ENCODE measurements around the gene PTPRE.
A peak's percentile ranks its signal among the peaks of the same experiment; 100 is the strongest.

The PTPRE gene

GRCh38 chr10:127908106-127908958 is 1.4 kb downstream of the PTPRE start:
- DNase-seq, result no peak

DNA sequence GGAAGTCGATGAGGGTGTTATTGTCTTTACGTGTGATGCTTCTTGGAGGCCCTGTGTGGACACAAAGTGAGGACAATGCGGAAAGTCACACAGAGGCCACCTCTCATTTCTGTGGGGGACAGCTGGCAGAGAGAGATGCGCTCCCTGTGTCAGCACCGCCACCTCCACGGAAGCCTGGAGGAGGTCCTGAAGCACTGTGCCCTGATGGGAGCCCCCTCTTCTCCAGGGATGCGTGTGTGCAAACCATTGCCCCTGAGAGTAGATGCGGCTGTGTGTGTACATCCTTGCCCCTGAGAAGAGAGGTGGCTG is 2.0 kb downstream of the PTPRE start:
- DNase-seq, result no peak

DNA sequence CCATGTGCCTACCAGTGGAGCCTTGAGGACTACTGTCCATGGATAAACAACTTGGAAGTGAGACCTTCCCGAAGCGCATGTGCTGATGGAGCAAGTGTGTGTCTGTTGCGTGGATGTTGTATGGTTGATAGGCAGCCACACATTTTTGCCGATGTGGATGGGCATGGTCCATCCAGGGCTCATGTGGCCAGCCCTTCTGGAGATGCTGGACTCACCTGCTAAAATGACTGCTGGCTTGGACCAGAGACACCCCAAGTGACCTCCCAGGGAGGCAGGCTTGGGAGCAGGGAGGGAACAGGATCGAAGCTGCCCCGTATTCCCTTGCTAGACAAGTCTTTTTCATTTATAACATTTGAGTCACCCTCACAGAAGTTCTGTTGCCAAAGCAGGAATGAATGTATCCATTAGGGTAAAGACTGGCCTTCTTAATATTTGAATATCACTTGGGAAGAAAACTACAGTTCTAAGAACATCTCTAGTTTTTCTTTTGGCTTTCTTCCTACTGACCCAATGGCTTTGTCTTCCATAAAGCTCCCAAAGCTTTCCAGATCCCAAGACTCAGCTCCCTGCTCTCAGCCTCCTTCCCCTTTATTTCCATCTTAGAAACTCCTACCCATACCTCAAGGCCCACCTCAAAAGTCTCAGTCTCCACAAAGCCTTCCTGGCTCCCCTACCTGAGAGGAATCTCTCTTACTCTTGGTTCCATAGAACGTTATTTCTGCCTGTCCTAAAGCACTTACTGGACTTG is 3.0 kb downstream of the PTPRE start:
- no peak for DNase-seq

DNA sequence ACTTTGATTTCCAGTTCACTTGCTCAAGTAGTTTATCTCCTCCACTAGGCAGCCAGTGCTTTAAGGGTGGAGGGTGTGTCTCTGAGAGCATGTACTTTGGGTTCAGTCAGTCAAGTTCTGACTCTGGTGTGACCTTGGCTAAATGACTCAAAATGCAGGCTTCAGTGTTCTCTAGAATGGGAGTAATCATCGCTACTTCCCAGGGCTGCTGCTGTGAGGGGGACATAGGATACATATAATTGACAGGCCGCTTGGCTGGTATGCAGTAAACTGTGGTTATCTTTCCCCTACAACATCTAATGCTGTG is 3.5 kb downstream of the PTPRE start:
- no peak for DNase-seq

- no peak for DNase-seq
Measured at GRCh38 chr10:127911218-127911866, 4.4 kb downstream of the PTPRE start.

DNA sequence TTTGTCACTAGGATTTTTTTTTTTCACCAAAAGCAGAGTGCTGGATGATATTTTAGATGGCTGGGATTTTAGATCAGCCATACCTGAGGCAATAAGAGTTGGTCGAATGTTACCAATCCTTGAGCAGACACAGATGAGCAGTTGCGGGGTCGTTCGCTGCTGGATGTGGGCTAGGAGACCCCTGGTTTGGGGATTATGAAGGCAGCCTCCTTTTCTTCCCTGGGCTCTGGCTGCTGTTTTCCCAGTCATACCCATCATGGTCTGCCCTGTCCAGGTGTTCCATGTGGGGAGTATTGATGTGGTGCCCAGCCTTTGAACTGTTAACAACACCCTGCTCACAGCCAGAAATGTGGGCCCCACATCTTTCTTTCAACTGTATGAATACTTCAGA is 5.0 kb downstream of the PTPRE start:
- DNase-seq, result no peak

- no peak for DNase-seq
Measured at GRCh38 chr10:127912607-127913367, 5.9 kb downstream of the PTPRE start.

- DNase-seq, result no peak
Measured at GRCh38 chr10:127913368-127913759, 6.5 kb downstream of the PTPRE start.

DNA sequence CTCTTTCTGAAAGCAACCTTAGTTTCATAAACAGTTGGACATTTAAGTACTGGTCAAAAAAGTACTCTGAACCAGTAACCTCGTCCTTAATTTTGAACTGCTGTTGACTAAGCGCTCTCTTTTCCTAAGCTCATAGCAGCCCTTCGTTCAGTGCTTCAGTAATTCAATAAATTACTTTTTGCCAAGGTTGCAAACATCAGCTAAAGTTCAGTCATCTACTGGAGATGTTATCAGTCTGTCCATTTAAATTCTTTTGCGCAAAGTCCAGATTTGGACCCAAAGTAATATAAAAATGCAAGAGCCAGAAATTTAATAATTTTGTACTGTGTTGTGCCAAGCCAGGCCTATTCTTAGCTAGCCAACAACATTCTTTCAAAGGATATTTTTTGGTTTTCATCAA is 8.4 kb downstream of the PTPRE start:
- DNase-seq, result no peak

DNA sequence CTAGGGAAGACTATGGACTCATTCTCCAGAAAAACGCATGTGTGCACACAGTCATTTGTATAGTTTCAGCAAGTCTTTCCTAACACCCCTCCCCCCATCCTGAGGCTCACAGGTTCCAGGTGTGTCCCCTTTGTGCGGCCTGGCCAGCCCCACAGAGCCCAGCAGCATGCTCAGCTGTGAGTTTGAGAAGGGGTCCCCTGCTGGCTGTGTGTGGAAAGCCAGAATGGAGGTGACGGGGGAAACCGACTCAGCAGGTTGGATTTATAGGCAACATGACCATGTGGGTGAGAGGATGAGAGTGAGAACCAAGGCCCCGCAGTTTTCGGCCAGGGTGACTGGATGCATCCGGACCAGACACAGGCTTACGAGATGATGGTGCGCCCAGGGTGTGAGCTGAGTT is 9.9 kb downstream of the PTPRE start:
- no peak for DNase-seq

DNA sequence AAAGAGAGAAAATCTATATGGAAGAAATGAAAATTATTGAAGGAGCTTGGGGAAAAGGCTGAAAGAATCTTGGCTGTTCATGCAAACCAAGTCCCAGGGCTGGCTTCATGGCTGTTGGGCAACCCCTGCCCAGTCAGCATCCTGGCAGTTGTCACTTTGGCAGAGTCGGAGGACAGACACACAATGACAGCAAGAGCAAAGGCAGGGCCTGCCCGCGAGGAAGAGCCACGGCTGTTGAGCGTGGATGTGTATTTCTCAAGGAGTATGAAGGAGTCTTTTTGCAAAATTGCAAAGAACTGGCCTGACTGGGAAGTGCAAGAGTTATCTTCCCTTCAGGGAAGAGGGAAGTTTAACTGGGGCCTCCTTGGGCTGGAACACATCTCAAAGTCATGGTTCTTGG is 11.7 kb downstream of the PTPRE start:
- no peak for DNase-seq

GRCh38 chr10:127919418-127920271 is 12.7 kb downstream of the PTPRE start:
- DNase-seq, result no peak

DNA sequence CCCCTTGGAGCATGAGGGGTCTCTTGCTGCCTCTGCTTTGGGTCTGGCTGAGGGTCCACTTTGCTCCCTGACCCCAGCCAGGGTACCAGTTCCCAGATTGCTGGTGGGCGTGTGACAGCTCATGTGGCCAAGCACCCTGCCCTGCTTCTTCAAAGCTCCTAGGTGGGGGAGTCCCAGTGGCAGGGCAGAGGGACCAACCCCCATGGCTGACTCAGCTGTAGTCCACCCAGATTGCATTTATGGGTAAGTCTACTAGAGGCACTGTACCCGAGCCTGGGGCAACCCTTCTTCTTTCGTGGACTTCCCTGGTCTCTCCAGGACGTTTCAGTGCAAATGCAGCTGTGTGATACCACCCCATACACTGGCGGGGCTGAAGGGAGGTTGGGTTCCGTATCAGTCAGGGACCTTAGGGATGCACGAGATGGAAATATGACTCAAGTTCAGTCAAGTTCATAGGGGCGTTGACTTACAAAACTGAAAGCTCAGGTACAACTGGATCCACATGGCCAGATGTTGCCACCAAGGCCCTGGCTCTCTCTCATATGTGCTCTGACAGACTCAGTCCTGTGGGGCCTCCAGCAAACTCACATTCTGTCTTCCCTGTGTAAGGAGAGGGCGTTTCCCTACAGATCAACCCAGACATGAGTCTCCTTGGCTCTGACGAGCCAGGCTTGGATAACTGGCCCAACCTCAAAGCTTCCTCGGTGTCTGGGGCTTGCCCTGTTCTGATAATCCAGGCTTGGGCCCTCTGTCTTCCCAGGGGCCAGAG is 13.6 kb downstream of the PTPRE start:
- no peak for DNase-seq

DNA sequence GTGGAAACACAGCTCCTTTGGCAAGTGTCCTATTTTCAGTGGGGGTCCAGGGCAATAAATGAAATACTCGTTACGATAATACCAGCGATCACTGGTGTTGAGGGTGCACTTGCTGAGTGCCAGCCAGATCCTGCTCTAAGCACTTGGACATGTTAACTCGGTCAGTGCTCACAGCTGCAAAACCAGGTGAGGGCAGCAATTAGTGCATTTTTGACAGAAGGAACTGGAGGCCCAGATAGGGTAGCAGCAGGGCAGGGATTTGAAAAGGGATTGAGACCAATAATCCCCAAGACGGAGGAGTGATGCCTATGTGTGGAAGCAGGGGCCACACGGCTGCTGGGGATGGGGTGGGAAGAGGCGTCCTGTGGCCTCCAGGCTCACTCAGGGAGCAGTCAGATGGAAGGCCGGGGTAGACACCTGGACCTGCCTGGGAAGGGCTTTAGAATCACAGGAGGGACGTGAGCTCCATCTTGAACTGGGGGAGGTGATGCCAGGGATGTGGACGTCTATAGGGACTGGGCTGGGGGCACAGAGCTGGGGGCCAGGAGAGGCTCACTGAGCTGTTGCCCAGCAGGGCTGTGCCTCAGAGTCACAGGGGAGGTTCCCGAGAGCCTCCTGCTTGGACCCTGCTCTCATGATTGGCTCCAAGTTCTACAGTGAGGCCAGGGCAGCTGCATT is 14.3 kb downstream of the PTPRE start:
- DNase-seq, result no peak

DNA sequence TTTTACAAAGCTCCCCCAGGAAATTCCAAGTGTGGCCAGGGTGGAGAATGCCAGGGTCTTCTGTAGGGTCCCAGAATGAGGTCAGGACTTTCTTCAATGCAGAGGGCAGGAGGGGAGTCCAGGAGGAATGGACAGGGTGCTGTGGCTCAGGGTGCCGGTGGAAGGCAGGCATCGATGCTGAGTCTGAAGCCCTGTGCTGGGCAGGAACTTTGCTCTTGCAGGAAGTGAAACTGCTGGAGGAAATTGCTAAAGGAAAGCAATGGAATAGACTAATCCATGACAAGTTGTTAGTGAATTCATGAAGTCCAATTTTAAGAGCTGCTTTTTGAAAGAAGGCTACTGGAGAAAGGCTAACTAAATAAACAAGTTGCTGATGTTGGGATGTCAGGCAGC is 14.8 kb downstream of the PTPRE start:
- no peak for DNase-seq

GRCh38 chr10:127922206-127922605 is 15.3 kb downstream of the PTPRE start:
- no peak for DNase-seq

DNA sequence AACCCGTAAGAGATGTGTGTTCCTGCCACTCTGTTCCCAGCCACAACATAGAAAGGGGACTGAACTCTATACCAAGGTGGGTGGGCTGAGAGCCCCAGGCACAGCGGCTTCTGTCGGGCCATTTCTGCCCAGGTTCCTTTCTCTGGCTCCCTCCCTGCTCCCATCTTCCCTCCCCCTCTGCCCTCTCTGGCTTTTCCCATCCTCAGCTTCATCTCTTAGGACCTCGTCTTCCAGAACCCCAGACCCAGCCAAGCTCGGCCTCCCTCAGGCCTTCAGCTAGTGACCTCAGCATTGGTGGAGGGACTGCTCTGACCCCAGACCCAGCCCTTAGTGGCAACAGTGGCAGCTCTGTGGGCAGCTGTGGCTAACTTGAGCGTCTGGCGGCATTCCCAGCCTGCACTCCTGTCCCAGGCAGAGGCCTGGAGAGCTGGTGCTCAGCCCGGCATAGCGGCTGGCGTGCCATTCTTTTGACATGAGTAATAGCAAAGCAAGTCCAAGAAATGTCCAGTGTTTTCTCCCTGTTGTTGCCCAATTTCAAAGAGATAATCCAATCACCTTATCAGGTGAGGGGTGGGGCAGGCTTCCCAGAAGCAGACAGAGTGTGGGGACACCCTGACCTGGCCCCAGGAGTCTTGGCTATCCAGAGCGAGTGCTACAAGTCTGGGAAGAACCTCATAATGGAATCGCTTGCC is 15.9 kb downstream of the PTPRE start:
- peak in 1 of 2 experiments; percentile 29 for DNase-seq

- DNase-seq, result no peak
Measured at GRCh38 chr10:127923646-127924045, 16.7 kb downstream of the PTPRE start.

- DNase-seq, result no peak
Measured at GRCh38 chr10:127925471-127926207, 18.7 kb downstream of the PTPRE start.

GRCh38 chr10:127926455-127926854 is 19.6 kb downstream of the PTPRE start:
- DNase-seq, result no peak
